ENCODE results near the gene MYOCD. TPM values are rescaled to one million over a fixed set of nuclear protein-coding genes. Genes with fewer than 3 reads are reported as not detected.

The MYOCD gene
- total and polyA plus RNA-seq, 5 experiments from 2014 or later: not detected

GRCh38 chr17:12680993-12681392 lies 15.3 kb downstream of the MYOCD start:
- Mint-ChIP-seq H3K36me3 (no peaks in the 10 kb centered on the region), H3K27me3 (peaks cover 0 to 17% (median 2%) of the 10 kb centered on the region in 5 donors), H3K27ac (no peak overlapping the region), H3K4me3 (no peak overlapping the region), H3K9me3 (peaks cover 0 to 7% (median 0%) of the 10 kb centered on the region in 9 donors), H3K4me1 (no peaks in the 10 kb centered on the region)
- no peak for DNase-seq
- POLR2A ChIA-PET: no interaction called here
- no peak for ATAC-seq

- peaks cover 0 to 7% (median 0%) of the 10 kb centered on the region in 9 donors for H3K9me3 Mint-ChIP-seq
- no peaks in the 10 kb centered on the region for H3K36me3 Mint-ChIP-seq
- H3K4me1 Mint-ChIP-seq: no peaks in the 10 kb centered on the region
- POLR2A ChIA-PET: no interaction called here
- H3K27ac Mint-ChIP-seq: no peak overlapping the region
- H3K27me3 Mint-ChIP-seq: peaks cover 0 to 17% (median 0%) of the 10 kb centered on the region in 5 donors
- ATAC-seq (no peak), DNase-seq (no peak)
- H3K4me3 Mint-ChIP-seq: no peak overlapping the region
These were observed 17.6 kb downstream of the MYOCD start for GRCh38 chr17:12683299-12683698.

- Mint-ChIP-seq H3K9me3 (peaks cover 0 to 10% (median 3%) of the 10 kb centered on the region in 9 donors), H3K36me3 (no peaks in the 10 kb centered on the region), H3K4me1 (no peaks in the 10 kb centered on the region), H3K27ac (no peak overlapping the region), H3K4me3 (no peak overlapping the region), H3K27me3 (peaks cover 0 to 17% (median 1%) of the 10 kb centered on the region in 5 donors)
- POLR2A ChIA-PET: no interaction called here
- ATAC-seq (no peak), DNase-seq (no peak)
These were observed 20.8 kb downstream of the MYOCD start for GRCh38 chr17:12686486-12686885.

- DNase-seq (no peak), ATAC-seq (no peak)
- Mint-ChIP-seq H3K36me3 (no peaks in the 10 kb centered on the region), H3K27me3 (peaks cover 0 to 11% (median 1%) of the 10 kb centered on the region in 5 donors), H3K9me3 (peaks cover 0 to 12% (median 2%) of the 10 kb centered on the region in 9 donors), H3K4me3 (no peak overlapping the region), H3K4me1 (no peaks in the 10 kb centered on the region), H3K27ac (peak overlapping the region in 1 of 10 donors; percentile 50)
- POLR2A ChIA-PET: no interaction called here
These were observed 22.7 kb downstream of the MYOCD start for GRCh38 chr17:12688382-12688781.

- H3K36me3 Mint-ChIP-seq: no peaks in the 10 kb centered on the region
- ATAC-seq (no peak), DNase-seq (no peak)
- H3K27me3 Mint-ChIP-seq: peaks cover 0 to 3% (median 0%) of the 10 kb centered on the region in 5 donors
- H3K9me3 Mint-ChIP-seq: peaks cover 0 to 13% (median 3%) of the 10 kb centered on the region in 9 donors
- no peak overlapping the region for H3K4me3 Mint-ChIP-seq
- H3K4me1 Mint-ChIP-seq: no peaks in the 10 kb centered on the region
- no peak overlapping the region for H3K27ac Mint-ChIP-seq
- POLR2A ChIA-PET: no interaction called here
These were observed 25.5 kb downstream of the MYOCD start for GRCh38 chr17:12691173-12691572.

- H3K27me3 Mint-ChIP-seq: peaks cover 0 to 3% (median 0%) of the 10 kb centered on the region in 5 donors
- H3K27ac Mint-ChIP-seq: no peak overlapping the region
- ATAC-seq (no peak), DNase-seq (no peak)
- no peaks in the 10 kb centered on the region for H3K36me3 Mint-ChIP-seq
- no peaks in the 10 kb centered on the region for H3K4me1 Mint-ChIP-seq
- peaks cover 0 to 16% (median 5%) of the 10 kb centered on the region in 9 donors for H3K9me3 Mint-ChIP-seq
- POLR2A ChIA-PET: no interaction called here
- no peak overlapping the region for H3K4me3 Mint-ChIP-seq
These were observed 27.9 kb downstream of the MYOCD start for GRCh38 chr17:12693640-12694039.

GRCh38 chr17:12706070-12706469 lies 40.4 kb downstream of the MYOCD start:
- Mint-ChIP-seq H3K9me3 (peaks cover 0 to 12% (median 2%) of the 10 kb centered on the region in 9 donors), H3K4me1 (no peaks in the 10 kb centered on the region), H3K27ac (no peak overlapping the region), H3K27me3 (peaks cover 0 to 11% (median 0%) of the 10 kb centered on the region in 5 donors), H3K36me3 (peaks cover 0 to 1% (median 0%) of the 10 kb centered on the region in 3 donors), H3K4me3 (no peak overlapping the region)
- POLR2A ChIA-PET: no interaction called here
- no peak for ATAC-seq
- DNase-seq: no peak

GRCh38 chr17:12709063-12709462 lies 43.4 kb downstream of the MYOCD start:
- H3K9me3 Mint-ChIP-seq: peaks cover 0 to 12% (median 2%) of the 10 kb centered on the region in 9 donors
- DNase-seq (no peak), ATAC-seq (no peak)
- H3K36me3 Mint-ChIP-seq: no peaks in the 10 kb centered on the region
- H3K27me3 Mint-ChIP-seq: peaks cover 0 to 11% (median 0%) of the 10 kb centered on the region in 5 donors
- H3K4me1 Mint-ChIP-seq: no peaks in the 10 kb centered on the region
- H3K27ac Mint-ChIP-seq: no peak overlapping the region
- POLR2A ChIA-PET: no interaction called here
- no peak overlapping the region for H3K4me3 Mint-ChIP-seq

- no peak for DNase-seq
- no peak for ATAC-seq
- H3K4me1 Mint-ChIP-seq: no peaks in the 10 kb centered on the region
- H3K4me3 Mint-ChIP-seq: no peak overlapping the region
- H3K9me3 Mint-ChIP-seq: peaks cover 0 to 12% (median 0%) of the 10 kb centered on the region in 9 donors
- POLR2A ChIA-PET: no interaction called here
- peaks cover 0 to 3% (median 0%) of the 10 kb centered on the region in 3 donors for H3K36me3 Mint-ChIP-seq
- no peak overlapping the region for H3K27ac Mint-ChIP-seq
- H3K27me3 Mint-ChIP-seq: peaks cover 0 to 14% (median 7%) of the 10 kb centered on the region in 5 donors
These were observed 46.7 kb downstream of the MYOCD start for GRCh38 chr17:12712415-12712814.

- H3K27ac Mint-ChIP-seq: no peak overlapping the region
- H3K9me3 Mint-ChIP-seq: peaks cover 0 to 14% (median 2%) of the 10 kb centered on the region in 9 donors
- POLR2A ChIA-PET: no interaction called here
- no peak for DNase-seq
- H3K4me1 Mint-ChIP-seq: no peaks in the 10 kb centered on the region
- H3K4me3 Mint-ChIP-seq: no peak overlapping the region
- peaks cover 0 to 17% (median 7%) of the 10 kb centered on the region in 5 donors for H3K27me3 Mint-ChIP-seq
- ATAC-seq: no peak
- peaks cover 0 to 3% (median 0%) of the 10 kb centered on the region in 3 donors for H3K36me3 Mint-ChIP-seq
These were observed 47.3 kb downstream of the MYOCD start for GRCh38 chr17:12712941-12713340.

- Mint-ChIP-seq H3K4me1 (no peaks in the 10 kb centered on the region), H3K36me3 (no peaks in the 10 kb centered on the region), H3K4me3 (no peak overlapping the region), H3K9me3 (peaks cover 0 to 14% (median 3%) of the 10 kb centered on the region in 9 donors), H3K27ac (no peak overlapping the region), H3K27me3 (peaks cover 0 to 17% (median 6%) of the 10 kb centered on the region in 5 donors)
- POLR2A ChIA-PET: no interaction called here
- ATAC-seq (no peak), DNase-seq (no peak)
These were observed 54.3 kb downstream of the MYOCD start for GRCh38 chr17:12719948-12720347.

GRCh38 chr17:12721581-12721980 lies 55.9 kb downstream of the MYOCD start:
- H3K27me3 Mint-ChIP-seq: peaks cover 0 to 9% (median 2%) of the 10 kb centered on the region in 5 donors
- no peak overlapping the region for H3K4me3 Mint-ChIP-seq
- POLR2A ChIA-PET: no interaction called here

GRCh38 chr17:12722282-12722681 lies 56.6 kb downstream of the MYOCD start:
- no peaks in the 10 kb centered on the region for H3K36me3 Mint-ChIP-seq
- no peaks in the 10 kb centered on the region for H3K4me1 Mint-ChIP-seq
- no peak overlapping the region for H3K4me3 Mint-ChIP-seq
- ATAC-seq: no peak
- DNase-seq: no peak
- H3K27ac Mint-ChIP-seq: no peak overlapping the region
- peaks cover 0 to 10% (median 0%) of the 10 kb centered on the region in 9 donors for H3K9me3 Mint-ChIP-seq
- peaks cover 0 to 9% (median 2%) of the 10 kb centered on the region in 5 donors for H3K27me3 Mint-ChIP-seq
- POLR2A ChIA-PET: no interaction called here

More at GRCh38 chr17:12721581-12721980, 55.9 kb downstream of the MYOCD start:
- no peak overlapping the region for H3K27ac Mint-ChIP-seq
- H3K9me3 Mint-ChIP-seq: peaks cover 0 to 10% (median 0%) of the 10 kb centered on the region in 9 donors
- no peaks in the 10 kb centered on the region for H3K36me3 Mint-ChIP-seq
- DNase-seq (no peak), ATAC-seq (no peak)
- H3K4me1 Mint-ChIP-seq: no peaks in the 10 kb centered on the region

GRCh38 chr17:12726131-12726530 lies 60.4 kb downstream of the MYOCD start:
- POLR2A ChIA-PET: no interaction called here
- Mint-ChIP-seq H3K4me1 (no peaks in the 10 kb centered on the region), H3K4me3 (no peak overlapping the region), H3K9me3 (peaks cover 0 to 9% (median 0%) of the 10 kb centered on the region in 9 donors), H3K27ac (no peak overlapping the region), H3K36me3 (no peaks in the 10 kb centered on the region), H3K27me3 (peaks cover 0 to 11% (median 3%) of the 10 kb centered on the region in 5 donors)
- no peak for ATAC-seq
- DNase-seq: no peak
